Trophoblast cell (in vitro differentiated cells and primary cell): ENCODE measurements around the gene EAPP.
"Not testable (repeated sequence)": the region's sequence is repeated elsewhere in the genome, so short reads cannot be mapped to it uniquely, and the experiment has no call there.

Source experiments
- DNase-seq, 2 donors: peaks; one replicate each; pipeline ENCODE4 v3.0.0-alpha.2; 2016
- H2AFZ ChIP-seq: 2 replicates; pipeline ENCODE4 v1.6.1; 2013; ENCODE audit warnings: low read length, moderate library complexity, mild to moderate bottlenecking; ENCODE audit not compliant: insufficient read depth, poor library complexity
- H2AK5ac ChIP-seq: 2 replicates; pipeline ENCODE4 v1.6.1; 2013; ENCODE audit warnings: mild to moderate bottlenecking, low read length
- H2BK120ac ChIP-seq: 2 replicates; pipeline ENCODE4 v1.6.1; 2013; ENCODE audit warnings: low read length, mild to moderate bottlenecking, moderate library complexity; ENCODE audit not compliant: insufficient read depth, poor library complexity
- H2BK12ac ChIP-seq: 2 replicates; pipeline ENCODE4 v1.6.1; 2013; ENCODE audit warnings: mild to moderate bottlenecking, low read length, moderate library complexity
- H2BK5ac ChIP-seq: 2 replicates; pipeline ENCODE4 v1.6.1; 2013; ENCODE audit warnings: low read length, low read depth, moderate library complexity, mild to moderate bottlenecking; ENCODE audit not compliant: poor library complexity
- H3K14ac ChIP-seq: 2 replicates; pipeline ENCODE4 v1.6.1; 2013; ENCODE audit warnings: mild to moderate bottlenecking, low read length
- H3K18ac ChIP-seq: 2 replicates; pipeline ENCODE4 v1.6.1; 2013; ENCODE audit warnings: mild to moderate bottlenecking, low read length
- H3K23ac ChIP-seq: 2 replicates; pipeline ENCODE4 v1.6.1; 2013; ENCODE audit warnings: low read length
- H3K27ac ChIP-seq: 2 replicates; pipeline ENCODE4 v1.5.1; 2013; ENCODE audit warnings: low read depth, mild to moderate bottlenecking, inconsistent platforms, low read length, moderate library complexity
- H3K27me3 ChIP-seq: 2 replicates; pipeline ENCODE4 v1.6.1; 2013; ENCODE audit warnings: inconsistent platforms, mild to moderate bottlenecking, low read length, moderate library complexity; ENCODE audit not compliant: insufficient read depth
- H3K36me3 ChIP-seq, 2 experiments: 1 replicate in 1 of 2; 2 replicates in 1 of 2; pipeline ENCODE4 v1.6.1; 2013; ENCODE audit warnings: low read length in 2 of 2, mild to moderate bottlenecking in 2 of 2, moderate library complexity in 1 of 2; ENCODE audit not compliant: insufficient read depth in 2 of 2, control insufficient read depth in 1 of 2
- H3K4ac ChIP-seq: 2 replicates; pipeline ENCODE4 v1.6.1; 2013; ENCODE audit warnings: low read depth, mild to moderate bottlenecking, low read length, moderate library complexity
- H3K4me1 ChIP-seq, 2 experiments: 1 replicate in 1 of 2; 2 replicates in 1 of 2; pipeline ENCODE4 v1.6.1; 2013; ENCODE audit warnings: low read length in 2 of 2, mild to moderate bottlenecking in 2 of 2, moderate library complexity in 1 of 2; ENCODE audit not compliant: insufficient read depth in 2 of 2, control insufficient read depth in 1 of 2
- H3K4me2 ChIP-seq: 2 replicates; pipeline ENCODE4 v1.6.1; 2013; ENCODE audit warnings: inconsistent platforms, mild to moderate bottlenecking, low read length, moderate library complexity
- H3K4me3 ChIP-seq: 2 replicates; pipeline ENCODE4 v1.5.1; 2013; ENCODE audit warnings: mild to moderate bottlenecking, low read depth, low read length, inconsistent platforms
- H3K79me1 ChIP-seq: one replicate; pipeline ENCODE4 v1.6.1; 2013; ENCODE audit warnings: low read length
- H3K79me2 ChIP-seq: 2 replicates; pipeline ENCODE4 v1.6.1; 2013; ENCODE audit warnings: low read length, mild to moderate bottlenecking; ENCODE audit not compliant: control insufficient read depth, insufficient read depth, poor library complexity
- H3K9ac ChIP-seq: 2 replicates; pipeline ENCODE4 v1.6.1; 2013; ENCODE audit warnings: mild to moderate bottlenecking, low read length
- H3K9me3 ChIP-seq: 2 replicates; pipeline ENCODE4 v1.6.1; 2013; ENCODE audit warnings: low read depth, mild to moderate bottlenecking, control low read depth, inconsistent platforms, low read length; ENCODE audit not compliant: insufficient read depth
- H4K12ac ChIP-seq: 2 replicates; pipeline ENCODE4 v1.6.1; 2013; ENCODE audit warnings: low read depth, mild to moderate bottlenecking, low read length, moderate library complexity
- H4K8ac ChIP-seq: 2 replicates; pipeline ENCODE4 v1.6.1; 2013; ENCODE audit warnings: low read depth, mild to moderate bottlenecking, low read length, moderate library complexity
- H4K91ac ChIP-seq: one replicate; pipeline ENCODE4 v1.6.1; 2013; ENCODE audit warnings: low read depth, mild to moderate bottlenecking, low read length, moderate library complexity
- WGBS: extraction: QIAGEN DNeasy Blood & Tissue Kit; methylation state at CpG from one replicate; pipeline ENCODE4 v1.1.7; 2013; ENCODE audit warnings: missing lambda C conversion rate; ENCODE audit not compliant: insufficient read length, insufficient coverage; ENCODE audit errors: extremely low coverage; 5-methylcytosine and 5-hydroxymethylcytosine counted together

EAPP gene

GRCh38 chr14:34521071-34521470, 18.4 kb downstream of the EAPP start:
- not testable (repeated sequence) for H2AK5ac ChIP-seq, H3K14ac ChIP-seq, H3K4ac ChIP-seq, H3K27ac ChIP-seq, H2AFZ ChIP-seq, H3K23ac ChIP-seq, H3K27me3 ChIP-seq, H3K4me2 ChIP-seq, H3K79me2 ChIP-seq, H4K91ac ChIP-seq, H3K79me1 ChIP-seq, H3K4me1 ChIP-seq, H4K8ac ChIP-seq, H2BK120ac ChIP-seq, H2BK5ac ChIP-seq, H3K18ac ChIP-seq, H2BK12ac ChIP-seq, H3K9ac ChIP-seq, H3K4me3 ChIP-seq, H4K12ac ChIP-seq, H3K9me3 ChIP-seq
- no CpG with 5 or more reads among the region's 6 CpGs for WGBS
- DNase-seq, result peak in 1 of 2 donors; percentile 7
- peaks cover 32 to 35% of the 10 kb centered on the region in 2 experiments for H3K36me3 ChIP-seq

- H3K79me1 ChIP-seq, H2BK12ac ChIP-seq, H2AFZ ChIP-seq, H2AK5ac ChIP-seq, H3K9me3 ChIP-seq, H4K8ac ChIP-seq, H3K4me1 ChIP-seq, H3K14ac ChIP-seq, H4K91ac ChIP-seq, H3K18ac ChIP-seq, H3K4ac ChIP-seq, H3K79me2 ChIP-seq, DNase-seq, H3K23ac ChIP-seq, H3K9ac ChIP-seq, H3K4me3 ChIP-seq, H2BK5ac ChIP-seq, H3K27me3 ChIP-seq, H3K27ac ChIP-seq, H4K12ac ChIP-seq, H2BK120ac ChIP-seq, H3K4me2 ChIP-seq: not testable (repeated sequence)
- H3K36me3 ChIP-seq, result peaks cover 30 to 35% of the 10 kb centered on the region in 2 experiments
- no CpG with 5 or more reads among the region's 7 CpGs for WGBS
Observed at GRCh38 chr14:34520304-34520970, 19.1 kb downstream of the EAPP start.

- H4K8ac ChIP-seq, result no peak overlapping the region
Observed at GRCh38 chr14:34507884-34508283, 31.6 kb downstream of the EAPP start.

GRCh38 chr14:34507459-34507858, 32.0 kb downstream of the EAPP start:
- DNase-seq, result no peak
- no peaks in the 10 kb centered on the region for H3K4me1 ChIP-seq
- H3K79me1 ChIP-seq, result no peaks in the 10 kb centered on the region
- H3K23ac ChIP-seq, result no peak overlapping the region
- H3K79me2 ChIP-seq, result no peaks in the 10 kb centered on the region
- H2BK12ac ChIP-seq, result no peak overlapping the region
- no peak overlapping the region for H2AFZ ChIP-seq
- H3K4me2 ChIP-seq, result no peak overlapping the region
- no peaks in the 10 kb centered on the region for H3K27me3 ChIP-seq
- H4K8ac ChIP-seq, result no peak overlapping the region
- no peak overlapping the region for H3K4me3 ChIP-seq
- WGBS, result no CpG with 5 or more reads among the region's 9 CpGs
- H3K36me3 ChIP-seq, result no peaks in the 10 kb centered on the region
- no peak overlapping the region for H3K4ac ChIP-seq
- no peak overlapping the region for H3K9ac ChIP-seq
- H4K12ac ChIP-seq, result no peak overlapping the region
- H3K18ac ChIP-seq, result no peak overlapping the region
- no peak overlapping the region for H3K14ac ChIP-seq
- H4K91ac ChIP-seq, result no peak overlapping the region
- H2BK5ac ChIP-seq, result no peak overlapping the region
- H2BK120ac ChIP-seq, result no peak overlapping the region
- H3K27ac ChIP-seq, result no peak overlapping the region
- H3K9me3 ChIP-seq, result no peaks in the 10 kb centered on the region
- H2AK5ac ChIP-seq, result no peak overlapping the region

More at GRCh38 chr14:34507884-34508283, 31.6 kb downstream of the EAPP start:
- Histone ChIP-seq H3K9ac (no peak overlapping the region), H2BK12ac (no peak overlapping the region), H2AK5ac (no peak overlapping the region), H3K27me3 (no peaks in the 10 kb centered on the region), H3K14ac (no peak overlapping the region), H3K4ac (no peak overlapping the region), H3K27ac (no peak overlapping the region), H3K4me1 (no peaks in the 10 kb centered on the region), H4K12ac (no peak overlapping the region), H3K4me3 (no peak overlapping the region), H3K4me2 (no peak overlapping the region), H3K18ac (no peak overlapping the region), H3K79me1 (no peaks in the 10 kb centered on the region), H2BK5ac (no peak overlapping the region), H3K79me2 (no peaks in the 10 kb centered on the region), H3K36me3 (no peaks in the 10 kb centered on the region), H3K9me3 (no peaks in the 10 kb centered on the region), H2AFZ (no peak overlapping the region), H2BK120ac (no peak overlapping the region), H4K91ac (no peak overlapping the region), H3K23ac (no peak overlapping the region)
- WGBS, result no CpG with 5 or more reads among the region's 11 CpGs
- no peak for DNase-seq
